HepG2 (cell line): ENCODE results near the gene PIEZO1. TPM values are rescaled to one million over a fixed set of nuclear protein-coding genes. Genes with fewer than 3 reads are reported as not detected.

Experiments
- GATAD1 ChIP-seq: IDR thresholded peaks from 2 replicates; pipeline ENCODE4 v1.6.1; 2016; ENCODE audit warnings: missing genetic modification reagents, missing compliant biosample characterization
- GLI4 ChIP-seq: sonication (generic); formaldehyde crosslinking; IDR thresholded peaks from 2 replicates; pipeline ENCODE4 v1.5.1; 2020; ENCODE audit warnings: missing genetic modification reagents, mild to moderate bottlenecking, moderate library complexity, borderline replicate concordance
- ISX ChIP-seq: sonication (generic); formaldehyde crosslinking; conservative IDR thresholded peaks from 2 replicates; pipeline ENCODE4 v1.5.0; 2020; ENCODE audit warnings: missing genetic modification reagents
- MAF1 ChIP-seq: sonication (generic); formaldehyde crosslinking; IDR thresholded peaks from 2 replicates; pipeline ENCODE4 v1.5.0; 2020; ENCODE audit warnings: missing genetic modification reagents, borderline replicate concordance
- PHF8 ChIP-seq: sonication (generic); formaldehyde crosslinking; IDR thresholded peaks from 2 replicates; pipeline ENCODE4 v1.5.0; 2020; ENCODE audit warnings: missing genetic modification reagents
- SALL1 ChIP-seq: sonication (generic); formaldehyde crosslinking; IDR thresholded peaks from 2 replicates; pipeline ENCODE4 v1.8.0; 2022; ENCODE audit warnings: mild to moderate bottlenecking, missing genetic modification reagents
- SIN3A ChIP-seq: IDR thresholded peaks from 2 replicates; pipeline ENCODE4 v1.6.1; 2011; ENCODE audit warnings: low read depth, mild to moderate bottlenecking, control low read depth, low read length, borderline replicate concordance
- TOPORS ChIP-seq: sonication (generic); formaldehyde crosslinking; IDR thresholded peaks from 2 replicates; pipeline ENCODE4 v1.8.0; 2023; ENCODE audit warnings: mild to moderate bottlenecking, missing genetic modification reagents
- ZMYM4 ChIP-seq: sonication (generic); formaldehyde crosslinking; IDR thresholded peaks from 2 replicates; pipeline ENCODE4 v1.8.1; 2023; ENCODE audit warnings: mild to moderate bottlenecking, missing genetic modification reagents
- polyA plus RNA-seq, 8 experiments: library from polyadenylated mRNA; depleted of rRNA in 3 of 8; stranded (reverse) in 7 of 8; unstranded in 1 of 8; fragments of >200 nt; fragmentation: Illumina TruSeq in 4 of 8; extraction: Trizol in 4 of 8; gene quantifications; 2 replicates each; pipeline versions ENCODE4 v1.2.1 to v1.2.3, GENCODE V29; 2011 to 2016; ENCODE audit warnings: low read depth in 4 of 8, missing spikeins in 1 of 8, mixed read lengths in 1 of 8; ENCODE audit not compliant: insufficient read depth in 1 of 8
- total RNA-seq, 5 experiments: library from RNA; depleted of rRNA; stranded (reverse); fragments of >200 nt; fragmentation: Illumina TruSeq; extraction: Trizol; gene quantifications; 2 replicates each; pipeline ENCODE4 v1.2.3, GENCODE V29; 2016; ENCODE audit warnings: low read depth in 1 of 5
- TF ChIP-seq, protein P1 (sequence below): sonication (generic); formaldehyde crosslinking; IDR thresholded peaks from 2 replicates; pipeline ENCODE4 v1.5.1; 2020; ENCODE audit warnings: mild to moderate bottlenecking, moderate library complexity, missing genetic modification reagents
- TF ChIP-seq, protein P2 (sequence below): sonication (generic); formaldehyde crosslinking; IDR thresholded peaks from 2 replicates; pipeline ENCODE4 v1.9.0; 2022; ENCODE audit warnings: low read depth, missing genetic modification reagents
- TF ChIP-seq, protein P3 (sequence below): fragments of 450-650 bp; IDR thresholded peaks from 2 replicates; pipeline ENCODE4 v1.6.1; 2017
- TF ChIP-seq, protein P4 (sequence below): sonication (generic); formaldehyde crosslinking; IDR thresholded peaks from 2 replicates; pipeline ENCODE4 v1.4.0; 2020; ENCODE audit warnings: missing genetic modification reagents
- TF ChIP-seq, protein P5 (sequence below): IDR thresholded peaks from 2 replicates; pipeline ENCODE4 v1.6.1; 2018; ENCODE audit warnings: missing genetic modification reagents, mild to moderate bottlenecking, missing compliant biosample characterization
- TF ChIP-seq, protein P6 (sequence below): sonication (generic); formaldehyde crosslinking; IDR thresholded peaks from 2 replicates; pipeline ENCODE4 v1.8.1; 2023; ENCODE audit warnings: mild to moderate bottlenecking, missing genetic modification reagents

Gene PIEZO1
- total and polyA plus RNA-seq, 2 of the 13 experiments (the other 11 are each of a cell fraction or from before 2014, with no cell fraction given) = 67.9 to 85.0 TPM

DNA sequence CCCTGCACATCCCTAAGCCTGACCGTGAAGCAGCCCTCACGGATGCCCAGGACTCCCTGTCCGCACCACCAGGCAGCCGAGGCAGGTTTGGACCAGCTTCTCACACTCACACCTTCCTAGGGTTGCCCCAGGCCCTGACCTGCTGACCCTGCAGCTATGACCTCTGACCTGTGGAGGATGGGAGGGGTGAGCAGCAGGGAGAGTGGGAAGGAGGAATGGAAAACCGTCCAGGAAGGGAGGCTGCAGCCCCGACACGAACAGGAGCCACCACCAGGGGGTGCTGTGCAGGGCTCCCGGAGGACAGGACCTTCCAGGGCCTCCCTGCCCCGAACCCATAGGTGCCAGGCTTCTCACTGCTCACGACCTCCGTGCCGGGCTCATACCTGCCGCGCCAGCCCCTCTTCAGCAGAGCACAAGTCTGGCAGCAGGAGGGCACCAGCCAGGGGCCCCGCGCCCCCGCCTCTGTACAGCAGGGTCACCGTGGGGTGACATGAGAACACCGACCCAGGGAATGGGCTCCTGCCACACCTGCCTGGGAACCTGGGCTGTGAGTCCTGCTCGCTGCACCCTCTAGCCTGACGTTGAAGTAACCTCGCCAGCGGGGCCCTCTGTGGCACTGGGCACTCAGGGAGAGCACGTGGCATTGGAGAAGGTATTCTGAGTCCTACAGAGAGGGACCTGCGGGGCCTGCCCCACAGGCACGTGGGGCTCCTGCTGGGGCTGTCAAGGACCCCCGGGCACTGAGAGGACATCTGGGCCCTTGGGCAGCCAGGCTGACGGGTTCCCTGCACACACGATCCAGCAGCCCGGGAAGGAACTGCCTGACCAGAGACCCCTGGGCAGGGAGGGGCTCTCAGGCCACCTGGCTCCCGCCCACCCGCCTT is 41.1 kb downstream of the PIEZO1 start (continued):
- no peak for TF ChIP-seq SIN3A
- TF ChIP-seq, protein P1, sequence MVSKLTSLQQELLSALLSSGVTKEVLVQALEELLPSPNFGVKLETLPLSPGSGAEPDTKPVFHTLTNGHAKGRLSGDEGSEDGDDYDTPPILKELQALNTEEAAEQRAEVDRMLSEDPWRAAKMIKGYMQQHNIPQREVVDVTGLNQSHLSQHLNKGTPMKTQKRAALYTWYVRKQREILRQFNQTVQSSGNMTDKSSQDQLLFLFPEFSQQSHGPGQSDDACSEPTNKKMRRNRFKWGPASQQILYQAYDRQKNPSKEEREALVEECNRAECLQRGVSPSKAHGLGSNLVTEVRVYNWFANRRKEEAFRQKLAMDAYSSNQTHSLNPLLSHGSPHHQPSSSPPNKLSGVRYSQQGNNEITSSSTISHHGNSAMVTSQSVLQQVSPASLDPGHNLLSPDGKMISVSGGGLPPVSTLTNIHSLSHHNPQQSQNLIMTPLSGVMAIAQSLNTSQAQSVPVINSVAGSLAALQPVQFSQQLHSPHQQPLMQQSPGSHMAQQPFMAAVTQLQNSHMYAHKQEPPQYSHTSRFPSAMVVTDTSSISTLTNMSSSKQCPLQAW (CRISPR knock-in tag) = peak; percentile 68
- TF ChIP-seq ZMYM4 (CRISPR knock-in tag) = no peak
- TF ChIP-seq GATAD1 (CRISPR knock-in tag) = 0 out of 2 replicates have a peak, but pooled peaks have one; percentile 24
- peak; percentile 30; the same call in 1 of the 2 replicates for TF ChIP-seq PHF8 (CRISPR knock-in tag)
- peak; percentile 33; the same call in 1 of the 2 replicates for TF ChIP-seq SALL1 (CRISPR knock-in tag)
- TF ChIP-seq, protein P2, sequence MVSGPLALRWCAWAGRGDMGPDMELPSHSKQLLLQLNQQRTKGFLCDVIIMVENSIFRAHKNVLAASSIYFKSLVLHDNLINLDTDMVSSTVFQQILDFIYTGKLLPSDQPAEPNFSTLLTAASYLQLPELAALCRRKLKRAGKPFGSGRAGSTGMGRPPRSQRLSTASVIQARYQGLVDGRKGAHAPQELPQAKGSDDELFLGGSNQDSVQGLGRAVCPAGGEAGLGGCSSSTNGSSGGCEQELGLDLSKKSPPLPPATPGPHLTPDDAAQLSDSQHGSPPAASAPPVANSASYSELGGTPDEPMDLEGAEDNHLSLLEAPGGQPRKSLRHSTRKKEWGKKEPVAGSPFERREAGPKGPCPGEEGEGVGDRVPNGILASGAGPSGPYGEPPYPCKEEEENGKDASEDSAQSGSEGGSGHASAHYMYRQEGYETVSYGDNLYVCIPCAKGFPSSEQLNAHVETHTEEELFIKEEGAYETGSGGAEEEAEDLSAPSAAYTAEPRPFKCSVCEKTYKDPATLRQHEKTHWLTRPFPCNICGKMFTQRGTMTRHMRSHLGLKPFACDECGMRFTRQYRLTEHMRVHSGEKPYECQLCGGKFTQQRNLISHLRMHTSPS (CRISPR knock-in tag) = no peak
- TF ChIP-seq, protein P3, sequence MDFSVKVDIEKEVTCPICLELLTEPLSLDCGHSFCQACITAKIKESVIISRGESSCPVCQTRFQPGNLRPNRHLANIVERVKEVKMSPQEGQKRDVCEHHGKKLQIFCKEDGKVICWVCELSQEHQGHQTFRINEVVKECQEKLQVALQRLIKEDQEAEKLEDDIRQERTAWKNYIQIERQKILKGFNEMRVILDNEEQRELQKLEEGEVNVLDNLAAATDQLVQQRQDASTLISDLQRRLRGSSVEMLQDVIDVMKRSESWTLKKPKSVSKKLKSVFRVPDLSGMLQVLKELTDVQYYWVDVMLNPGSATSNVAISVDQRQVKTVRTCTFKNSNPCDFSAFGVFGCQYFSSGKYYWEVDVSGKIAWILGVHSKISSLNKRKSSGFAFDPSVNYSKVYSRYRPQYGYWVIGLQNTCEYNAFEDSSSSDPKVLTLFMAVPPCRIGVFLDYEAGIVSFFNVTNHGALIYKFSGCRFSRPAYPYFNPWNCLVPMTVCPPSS = no peak
- TF ChIP-seq, protein P4, sequence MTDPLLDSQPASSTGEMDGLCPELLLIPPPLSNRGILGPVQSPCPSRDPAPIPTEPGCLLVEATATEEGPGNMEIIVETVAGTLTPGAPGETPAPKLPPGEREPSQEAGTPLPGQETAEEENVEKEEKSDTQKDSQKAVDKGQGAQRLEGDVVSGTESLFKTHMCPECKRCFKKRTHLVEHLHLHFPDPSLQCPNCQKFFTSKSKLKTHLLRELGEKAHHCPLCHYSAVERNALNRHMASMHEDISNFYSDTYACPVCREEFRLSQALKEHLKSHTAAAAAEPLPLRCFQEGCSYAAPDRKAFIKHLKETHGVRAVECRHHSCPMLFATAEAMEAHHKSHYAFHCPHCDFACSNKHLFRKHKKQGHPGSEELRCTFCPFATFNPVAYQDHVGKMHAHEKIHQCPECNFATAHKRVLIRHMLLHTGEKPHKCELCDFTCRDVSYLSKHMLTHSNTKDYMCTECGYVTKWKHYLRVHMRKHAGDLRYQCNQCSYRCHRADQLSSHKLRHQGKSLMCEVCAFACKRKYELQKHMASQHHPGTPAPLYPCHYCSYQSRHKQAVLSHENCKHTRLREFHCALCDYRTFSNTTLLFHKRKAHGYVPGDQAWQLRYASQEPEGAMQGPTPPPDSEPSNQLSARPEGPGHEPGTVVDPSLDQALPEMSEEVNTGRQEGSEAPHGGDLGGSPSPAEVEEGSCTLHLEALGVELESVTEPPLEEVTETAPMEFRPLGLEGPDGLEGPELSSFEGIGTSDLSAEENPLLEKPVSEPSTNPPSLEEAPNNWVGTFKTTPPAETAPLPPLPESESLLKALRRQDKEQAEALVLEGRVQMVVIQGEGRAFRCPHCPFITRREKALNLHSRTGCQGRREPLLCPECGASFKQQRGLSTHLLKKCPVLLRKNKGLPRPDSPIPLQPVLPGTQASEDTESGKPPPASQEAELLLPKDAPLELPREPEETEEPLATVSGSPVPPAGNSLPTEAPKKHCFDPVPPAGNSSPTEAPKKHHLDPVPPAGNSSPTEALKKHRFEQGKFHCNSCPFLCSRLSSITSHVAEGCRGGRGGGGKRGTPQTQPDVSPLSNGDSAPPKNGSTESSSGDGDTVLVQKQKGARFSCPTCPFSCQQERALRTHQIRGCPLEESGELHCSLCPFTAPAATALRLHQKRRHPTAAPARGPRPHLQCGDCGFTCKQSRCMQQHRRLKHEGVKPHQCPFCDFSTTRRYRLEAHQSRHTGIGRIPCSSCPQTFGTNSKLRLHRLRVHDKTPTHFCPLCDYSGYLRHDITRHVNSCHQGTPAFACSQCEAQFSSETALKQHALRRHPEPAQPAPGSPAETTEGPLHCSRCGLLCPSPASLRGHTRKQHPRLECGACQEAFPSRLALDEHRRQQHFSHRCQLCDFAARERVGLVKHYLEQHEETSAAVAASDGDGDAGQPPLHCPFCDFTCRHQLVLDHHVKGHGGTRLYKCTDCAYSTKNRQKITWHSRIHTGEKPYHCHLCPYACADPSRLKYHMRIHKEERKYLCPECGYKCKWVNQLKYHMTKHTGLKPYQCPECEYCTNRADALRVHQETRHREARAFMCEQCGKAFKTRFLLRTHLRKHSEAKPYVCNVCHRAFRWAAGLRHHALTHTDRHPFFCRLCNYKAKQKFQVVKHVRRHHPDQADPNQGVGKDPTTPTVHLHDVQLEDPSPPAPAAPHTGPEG (CRISPR knock-in tag) = no peak
- TF ChIP-seq, protein P5, sequence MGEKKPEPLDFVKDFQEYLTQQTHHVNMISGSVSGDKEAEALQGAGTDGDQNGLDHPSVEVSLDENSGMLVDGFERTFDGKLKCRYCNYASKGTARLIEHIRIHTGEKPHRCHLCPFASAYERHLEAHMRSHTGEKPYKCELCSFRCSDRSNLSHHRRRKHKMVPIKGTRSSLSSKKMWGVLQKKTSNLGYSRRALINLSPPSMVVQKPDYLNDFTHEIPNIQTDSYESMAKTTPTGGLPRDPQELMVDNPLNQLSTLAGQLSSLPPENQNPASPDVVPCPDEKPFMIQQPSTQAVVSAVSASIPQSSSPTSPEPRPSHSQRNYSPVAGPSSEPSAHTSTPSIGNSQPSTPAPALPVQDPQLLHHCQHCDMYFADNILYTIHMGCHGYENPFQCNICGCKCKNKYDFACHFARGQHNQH (CRISPR knock-in tag) = peak; percentile 32; the same call in 1 of the 2 replicates
- no peak for TF ChIP-seq TOPORS
- TF ChIP-seq, protein P6, sequence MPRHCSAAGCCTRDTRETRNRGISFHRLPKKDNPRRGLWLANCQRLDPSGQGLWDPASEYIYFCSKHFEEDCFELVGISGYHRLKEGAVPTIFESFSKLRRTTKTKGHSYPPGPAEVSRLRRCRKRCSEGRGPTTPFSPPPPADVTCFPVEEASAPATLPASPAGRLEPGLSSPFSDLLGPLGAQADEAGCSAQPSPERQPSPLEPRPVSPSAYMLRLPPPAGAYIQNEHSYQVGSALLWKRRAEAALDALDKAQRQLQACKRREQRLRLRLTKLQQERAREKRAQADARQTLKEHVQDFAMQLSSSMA (CRISPR knock-in tag) = no peak
- TF ChIP-seq GLI4 (CRISPR knock-in tag) = no peak
- no peak for TF ChIP-seq MAF1 (CRISPR knock-in tag)
- no peak for TF ChIP-seq ISX (CRISPR knock-in tag)
